D721Med (cell line): ENCODE data around the gene RAB8A.

ENCODE experiments used
- DNase-seq: peaks from one replicate; pipeline ENCODE4 v3.0.0; 2011; ENCODE audit warnings: low spot score; ENCODE audit not compliant: insufficient read length
- FAIRE-seq: peaks from 2 replicates; lab custom pipeline; 2011; peaks lifted over from hg19 to GRCh38; lab: Jason Lieb, UNC
- CTCF ChIP-seq: IDR thresholded peaks from 2 replicates; pipeline ENCODE4 v1.5.1; 2012; ENCODE audit warnings: mild to moderate bottlenecking, control low read depth; ENCODE audit not compliant: insufficient read depth; ENCODE audit errors: missing control alignments

Gene RAB8A

GRCh38 chr19:16074488-16075365 lies 37.0 kb upstream of the RAB8A start:
- FAIRE-seq (no peak), DNase-seq (no peak)
- no peak for TF ChIP-seq CTCF

GRCh38 chr19:16075430-16076153 lies 36.1 kb upstream of the RAB8A start:
- no peak for TF ChIP-seq CTCF
- no peak for DNase-seq
- FAIRE-seq, result no peak

GRCh38 chr19:16076154-16076957 lies 35.3 kb upstream of the RAB8A start, which contains the start of gene TPM4:
Gene TPM4, plus strand, starts transcription at chr19:16076495. Its CDS starts 71 bp downstream, at chr19:16076566.
- DNase-seq, result no peak
- FAIRE-seq, result no peak
- TF ChIP-seq CTCF, result no peak

- TF ChIP-seq CTCF, result no peak
- FAIRE-seq (no peak), DNase-seq (no peak)
These were observed 34.6 kb upstream of the RAB8A start for GRCh38 chr19:16076958-16077611.

- DNase-seq (no peak), FAIRE-seq (no peak)
- TF ChIP-seq CTCF, result no peak
These were observed 33.5 kb upstream of the RAB8A start for GRCh38 chr19:16077984-16078758.
